ENCODE data around the gene JAG2.

- TF ChIP-seq GATA3 (IDR thresholded peaks at IDR 0.05; ENCODE audit: low read depth, low read length) (no peak), GATA2 (IDR thresholded peaks at IDR 0.05; ENCODE audit: low read depth, low read length) (no peak)
These were observed 65.7 kb downstream of the JAG2 start for GRCh38 chr14:105102893-105103292.
